Prostate gland (tissue), 2 donors: ENCODE measurements around the gene INO80C. TPM values are rescaled to one million over a fixed set of nuclear protein-coding genes. Genes with fewer than 3 reads are reported as not detected.

Experiments
- DNase-seq: peaks from one replicate; pipeline ENCODE4 v3.0.0-alpha.2; 2019; ENCODE audit warnings: low spot score
- H3K27ac ChIP-seq, 2 donors: fragments of 200-600 bp; sonication (generic); 2 replicates each; pipeline ENCODE4 v1.5.1; 2017 to 2019
- H3K27me3 ChIP-seq: fragments of 200-600 bp; sonication (generic); replicated peaks from 2 replicates; pipeline ENCODE4 v1.5.1; 2019; ENCODE audit not compliant: insufficient read depth
- H3K36me3 ChIP-seq, 2 donors: fragments of 200-600 bp; sonication (generic); 1 replicate in 1 of 2; 2 replicates in 1 of 2; pipeline versions ENCODE4 v1.5.1 to v1.8.1; 2017 to 2019
- H3K4me1 ChIP-seq: fragments of 200-600 bp; sonication (generic); replicated peaks from 2 replicates; pipeline ENCODE4 v1.5.1; 2019
- H3K4me3 ChIP-seq, 2 donors: fragments of 200-600 bp; sonication (generic); 2 replicates each; pipeline ENCODE4 v1.5.1; 2017 to 2019
- H3K9me3 ChIP-seq: fragments of 200-600 bp; sonication (generic); 2 replicates; pipeline ENCODE4 v1.5.1; 2017
- CTCF ChIP-seq, 4 experiments: fragments of 200-600 bp in 2 of 4; fragments of 450-650 bp in 2 of 4; sonication (generic) in 2 of 4; IDR thresholded peaks; 1 replicate in 3 of 4; 2 replicates in 1 of 4; pipeline ENCODE4 v1.5.1; 2016 to 2019; ENCODE audit warnings: antibody characterized with exemption in 4 of 4, mild to moderate bottlenecking in 2 of 4, moderate library complexity in 2 of 4
- POLR2A ChIP-seq: fragments of 450-650 bp; IDR thresholded peaks from one replicate; pipeline ENCODE4 v1.6.1; 2016; ENCODE audit warnings: antibody characterized with exemption, mild to moderate bottlenecking
- POLR2AphosphoS5 ChIP-seq: sonication (generic); formaldehyde crosslinking; IDR thresholded peaks from one replicate; pipeline ENCODE4 v1.6.1; 2017; ENCODE audit warnings: antibody characterized with exemption
- WGBS: methylation state at CpG from one replicate; pipeline ENCODE4 v1.1.5; 2018; 5-methylcytosine and 5-hydroxymethylcytosine counted together
- intact Hi-C: fragments of 100-400 bp; cut with DNase I; formaldehyde crosslinking; loops from one replicate; pipeline ENCODE4 v1.14.2; 2022
- total RNA-seq, 2 donors: library from RNA; depleted of rRNA; stranded (reverse); fragments of >200 nt; gene quantifications; one replicate each; pipeline ENCODE4 v1.1.0, GENCODE V29; 2016

The INO80C gene
- total RNA-seq, 2 donors from 2014 or later: 5.0 to 26.4 TPM

GRCh38 chr18:35431374-35431741, 66.4 kb downstream of the INO80C start:
- H3K9me3 ChIP-seq: no peaks in the 10 kb centered on the region
- no peak overlapping the region for H3K27ac ChIP-seq
- no peaks in the 10 kb centered on the region for H3K27me3 ChIP-seq
- no peak overlapping the region for H3K4me3 ChIP-seq
- no peak for DNase-seq
- no peaks in the 10 kb centered on the region for H3K4me1 ChIP-seq
- TF ChIP-seq CTCF (IDR thresholded peaks at IDR 0.05) (no peak), POLR2AphosphoS5 (no peak), POLR2A (no peak)
- 87% methylated on average over 6 of the region's 6 CpGs for WGBS
- intact Hi-C loops: no loop called here
- no peaks in the 10 kb centered on the region for H3K36me3 ChIP-seq

GRCh38 chr18:35430721-35431373, 66.9 kb downstream of the INO80C start:
- TF ChIP-seq POLR2A: no peak
- H3K4me3 ChIP-seq: no peak overlapping the region
- WGBS: 82% methylated on average over 4 of the region's 4 CpGs
- H3K27me3 ChIP-seq: no peaks in the 10 kb centered on the region
- H3K9me3 ChIP-seq: no peaks in the 10 kb centered on the region
- intact Hi-C loops: no loop called here
- no peak for DNase-seq
- no peak overlapping the region for H3K27ac ChIP-seq
- H3K4me1 ChIP-seq: no peaks in the 10 kb centered on the region
- H3K36me3 ChIP-seq: no peaks in the 10 kb centered on the region

DNA sequence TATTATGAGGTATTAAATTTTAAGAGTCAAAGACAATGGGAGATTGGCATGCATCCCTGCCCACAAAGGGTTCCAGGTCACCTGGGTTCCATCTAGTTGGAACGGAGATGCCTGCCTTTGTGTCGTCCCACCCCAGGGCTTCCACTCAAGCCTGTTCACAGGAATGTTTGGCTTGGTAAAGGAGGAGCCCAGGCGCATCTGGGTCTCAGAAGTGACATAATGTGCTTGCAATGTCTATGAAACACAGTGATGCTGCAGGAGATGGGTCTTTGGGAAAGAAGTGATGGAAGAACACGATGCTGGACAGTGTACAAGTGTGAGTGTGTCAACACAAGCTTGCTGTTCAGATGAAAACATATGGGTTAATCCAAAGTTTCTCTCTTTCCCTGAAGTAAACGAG, 71.0 kb downstream of the INO80C start:
- TF ChIP-seq CTCF (IDR thresholded peaks at IDR 0.05) (no peak), POLR2A (no peak), POLR2AphosphoS5 (no peak)
- no peak overlapping the region for H3K4me3 ChIP-seq

DNA sequence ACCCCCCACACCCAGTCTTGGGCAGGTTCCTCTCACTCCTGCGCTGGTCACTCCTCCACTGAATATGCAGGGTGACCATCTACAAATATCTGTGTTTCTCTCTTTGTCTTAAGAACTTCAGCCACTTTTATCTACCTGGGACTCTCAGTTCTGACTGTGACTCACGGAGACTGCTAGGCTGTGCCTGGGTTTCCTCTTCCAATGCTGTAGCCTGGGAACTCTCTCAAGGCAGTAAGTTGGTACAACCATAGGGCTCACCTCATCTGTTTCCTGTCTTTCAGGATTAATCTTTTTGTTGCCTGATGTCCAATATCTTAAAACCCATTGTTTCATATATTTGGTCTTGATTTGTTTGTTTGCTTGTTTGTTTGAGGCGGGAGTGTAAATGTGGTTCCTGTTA, 73.4 kb downstream of the INO80C start:
- Histone ChIP-seq H3K27me3 (no peaks in the 10 kb centered on the region), H3K4me1 (no peaks in the 10 kb centered on the region), H3K9me3 (no peaks in the 10 kb centered on the region), H3K36me3 (no peaks in the 10 kb centered on the region), H3K27ac (no peak overlapping the region), H3K4me3 (no peak overlapping the region)
- intact Hi-C loops: no loop called here
- 88% methylated on average over 3 of the region's 3 CpGs for WGBS
- no peak for TF ChIP-seq POLR2AphosphoS5
- no peak for TF ChIP-seq POLR2A
- no peak for TF ChIP-seq CTCF (IDR thresholded peaks at IDR 0.05)
- DNase-seq: no peak

More for the DNA sequence above, 71.0 kb downstream of the INO80C start:
- H3K36me3 ChIP-seq: no peaks in the 10 kb centered on the region
- intact Hi-C loops: no loop called here
- H3K4me1 ChIP-seq: no peaks in the 10 kb centered on the region
- 61% methylated on average over 5 of the region's 5 CpGs for WGBS
- H3K27ac ChIP-seq: no peak overlapping the region
- H3K27me3 ChIP-seq: no peaks in the 10 kb centered on the region
- DNase-seq: no peak
- no peaks in the 10 kb centered on the region for H3K9me3 ChIP-seq

DNA sequence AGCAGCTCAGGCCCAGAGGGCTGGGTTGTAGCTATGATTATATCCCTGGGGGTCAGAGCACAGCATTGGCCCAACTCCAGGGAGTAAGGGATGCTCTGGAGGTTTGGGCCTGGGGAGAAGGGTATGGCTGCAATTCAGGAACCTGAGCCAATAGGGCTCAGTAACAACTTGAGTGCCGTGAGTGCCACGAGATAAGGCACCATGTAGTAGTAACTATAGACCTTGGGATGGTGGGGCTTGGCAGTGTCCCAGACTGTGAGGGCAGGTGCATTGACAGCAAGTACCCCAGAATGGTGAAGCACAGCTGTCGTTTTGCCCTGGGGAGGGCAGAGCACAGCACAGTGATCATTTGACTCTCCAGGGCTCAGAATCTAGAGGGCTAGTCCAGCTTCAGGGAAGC, 75.5 kb downstream of the INO80C start:
- Histone ChIP-seq H3K9me3 (no peaks in the 10 kb centered on the region), H3K27me3 (no peaks in the 10 kb centered on the region), H3K4me3 (no peak overlapping the region), H3K27ac (no peak overlapping the region), H3K36me3 (no peaks in the 10 kb centered on the region), H3K4me1 (no peaks in the 10 kb centered on the region)
- no peak for TF ChIP-seq CTCF (IDR thresholded peaks at IDR 0.05)
- no peak for TF ChIP-seq POLR2AphosphoS5
- no peak for TF ChIP-seq POLR2A
- intact Hi-C loops: no loop called here
- WGBS: 91% methylated on average over 3 of the region's 3 CpGs
- DNase-seq: no peak
